Measurements from ENCODE around the gene GPR39.

The GPR39 gene

DNA sequence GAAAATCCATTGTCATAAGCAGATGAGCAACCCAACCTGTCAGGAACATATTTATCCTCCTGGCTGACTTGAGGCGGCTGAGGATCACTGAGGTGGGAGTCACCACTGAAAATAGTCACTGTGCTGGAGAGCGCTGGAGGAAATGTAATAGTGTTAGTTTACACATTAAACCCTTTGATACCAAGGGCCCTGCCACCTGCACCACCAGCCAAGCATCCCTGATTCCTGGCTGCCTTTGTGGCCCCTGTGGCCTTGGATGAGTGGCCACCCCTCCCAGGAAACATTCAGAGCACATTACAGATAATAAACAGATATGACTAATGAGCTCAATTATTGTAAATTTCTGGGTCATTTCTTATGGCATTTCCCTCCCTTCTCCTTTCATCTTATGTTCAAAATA is 147.5 kb downstream of the GPR39 start:
- DNase-seq (ENCODE audit: low spot score), result no peak

DNA sequence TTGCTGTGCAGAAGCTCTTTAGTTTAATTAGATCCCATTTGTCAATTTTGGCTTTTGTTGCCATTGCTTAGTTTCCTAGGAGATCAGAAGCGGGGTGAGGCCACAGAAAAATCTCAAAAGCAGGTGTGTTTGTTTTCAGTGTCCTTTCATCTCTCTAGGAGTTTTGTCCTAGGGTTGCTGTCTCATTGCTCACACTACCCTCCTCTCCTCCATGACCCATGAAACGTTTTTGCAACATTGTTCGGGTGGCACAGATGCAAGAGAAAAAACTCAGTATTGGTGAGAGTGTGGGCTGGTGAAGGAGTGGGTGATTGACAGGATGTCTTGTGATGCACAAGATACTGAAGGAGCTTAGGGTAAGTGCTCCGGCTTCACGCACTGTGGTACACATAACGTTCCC is 149.8 kb downstream of the GPR39 start:
- DNase-seq (ENCODE audit: low spot score), result no peak

DNA sequence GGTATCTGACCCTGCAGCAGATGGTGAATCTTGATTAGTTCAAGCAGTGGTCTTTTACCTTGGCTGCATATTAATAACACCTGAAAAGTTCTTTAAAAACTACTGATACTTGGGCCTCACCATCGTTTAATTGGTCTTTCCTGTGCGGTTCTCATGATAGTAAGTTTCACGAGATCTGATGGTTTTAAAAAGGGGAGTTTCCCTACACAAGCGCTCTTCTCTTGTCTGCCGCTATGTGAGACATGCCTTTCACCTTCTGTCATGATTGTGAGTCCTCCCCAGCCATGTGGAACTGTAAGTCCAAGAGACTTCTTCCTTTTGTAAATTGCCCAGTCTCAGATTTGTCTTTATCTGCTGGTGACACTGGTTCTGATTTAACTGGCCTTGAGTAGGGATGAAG is 151.1 kb downstream of the GPR39 start:
- no peak for DNase-seq (ENCODE audit: low spot score)

DNA sequence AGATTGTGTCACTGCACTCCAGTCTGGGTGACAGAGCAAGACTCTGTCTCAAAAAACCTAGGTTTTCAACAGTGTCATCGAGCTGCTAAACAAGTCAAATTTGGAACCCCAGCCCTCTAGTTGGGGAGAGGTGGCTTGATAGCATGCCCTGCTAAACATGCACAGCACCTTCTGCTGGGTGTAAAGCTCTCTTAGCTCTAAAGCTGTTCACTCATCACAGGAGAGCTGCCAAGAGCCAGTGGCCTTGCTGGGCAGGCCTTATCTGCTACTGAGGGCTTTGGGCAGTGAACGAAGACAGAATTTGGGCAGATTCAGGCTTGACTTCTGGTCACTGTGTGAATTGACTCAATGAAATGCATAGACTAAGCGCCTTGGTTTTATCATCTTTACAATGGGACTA is 152.1 kb downstream of the GPR39 start:
- no peak for DNase-seq (ENCODE audit: low spot score)

DNA sequence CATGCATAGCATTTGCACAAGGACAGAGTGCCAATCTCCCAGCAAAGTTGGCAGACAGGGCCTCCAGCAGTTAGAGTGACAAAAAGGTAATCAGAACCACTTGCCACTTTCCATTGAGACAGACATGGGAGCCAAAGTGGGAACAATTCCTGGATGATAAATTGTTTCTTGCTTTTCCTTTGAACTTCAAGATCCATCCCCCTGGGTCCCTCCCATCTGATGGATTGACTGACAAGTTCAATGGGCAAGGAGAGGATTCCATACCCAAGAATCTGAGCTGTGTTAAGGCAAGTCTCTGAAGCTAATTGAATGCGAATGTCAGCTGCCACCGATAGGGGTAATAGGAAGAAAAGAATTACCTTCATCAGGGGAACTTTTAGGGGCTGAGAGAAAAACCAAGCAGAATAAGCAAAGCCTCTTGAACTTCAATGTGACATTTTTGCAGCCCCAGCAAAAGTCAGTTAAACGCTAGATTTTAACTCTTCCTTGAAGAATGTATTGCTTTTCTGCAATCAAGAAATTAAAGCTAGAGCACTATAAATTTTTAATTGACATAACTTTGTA is 156.9 kb downstream of the GPR39 start:
- DNase-seq (ENCODE audit: low spot score), result no peak

DNA sequence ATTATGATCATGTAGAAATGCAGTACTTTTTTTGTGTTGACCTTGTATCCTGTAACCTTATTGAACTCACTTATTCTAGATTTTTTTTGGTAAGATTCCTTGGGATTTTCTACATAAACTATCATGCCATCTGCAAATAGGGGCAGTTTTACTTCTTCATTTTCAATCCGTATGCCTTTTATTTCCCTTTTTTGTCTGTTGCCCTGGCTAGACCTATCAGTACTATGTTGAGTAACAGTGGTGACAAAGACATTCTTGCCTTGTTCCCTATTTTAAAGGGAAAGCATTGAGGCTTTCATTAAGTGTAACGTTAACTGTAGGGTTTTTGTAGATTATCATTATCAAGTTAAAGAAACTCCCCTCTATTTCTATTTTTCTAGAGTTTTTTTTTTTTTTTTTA is 161.1 kb downstream of the GPR39 start:
- DNase-seq (ENCODE audit: low spot score), result no peak

DNA sequence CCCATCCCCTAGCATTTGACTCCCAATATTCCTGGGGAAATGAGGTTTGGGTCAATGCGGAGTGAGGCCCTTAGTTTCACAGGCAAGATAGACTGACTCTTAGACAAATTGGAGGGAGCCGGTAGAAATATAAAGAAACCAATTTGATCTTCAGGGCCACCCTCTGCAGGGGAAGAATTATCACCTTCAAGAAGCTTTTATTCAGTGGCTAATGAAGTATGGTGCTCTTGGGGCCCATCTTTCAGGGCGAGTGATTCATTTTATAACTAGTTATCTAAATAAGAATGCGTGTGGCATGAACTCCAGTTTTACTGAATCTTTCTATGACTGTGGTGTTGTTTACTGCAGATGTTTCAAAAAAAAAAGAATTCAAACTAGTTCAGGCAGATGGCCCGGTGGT is 165.0 kb downstream of the GPR39 start:
- DNase-seq (ENCODE audit: low spot score), result no peak

DNA sequence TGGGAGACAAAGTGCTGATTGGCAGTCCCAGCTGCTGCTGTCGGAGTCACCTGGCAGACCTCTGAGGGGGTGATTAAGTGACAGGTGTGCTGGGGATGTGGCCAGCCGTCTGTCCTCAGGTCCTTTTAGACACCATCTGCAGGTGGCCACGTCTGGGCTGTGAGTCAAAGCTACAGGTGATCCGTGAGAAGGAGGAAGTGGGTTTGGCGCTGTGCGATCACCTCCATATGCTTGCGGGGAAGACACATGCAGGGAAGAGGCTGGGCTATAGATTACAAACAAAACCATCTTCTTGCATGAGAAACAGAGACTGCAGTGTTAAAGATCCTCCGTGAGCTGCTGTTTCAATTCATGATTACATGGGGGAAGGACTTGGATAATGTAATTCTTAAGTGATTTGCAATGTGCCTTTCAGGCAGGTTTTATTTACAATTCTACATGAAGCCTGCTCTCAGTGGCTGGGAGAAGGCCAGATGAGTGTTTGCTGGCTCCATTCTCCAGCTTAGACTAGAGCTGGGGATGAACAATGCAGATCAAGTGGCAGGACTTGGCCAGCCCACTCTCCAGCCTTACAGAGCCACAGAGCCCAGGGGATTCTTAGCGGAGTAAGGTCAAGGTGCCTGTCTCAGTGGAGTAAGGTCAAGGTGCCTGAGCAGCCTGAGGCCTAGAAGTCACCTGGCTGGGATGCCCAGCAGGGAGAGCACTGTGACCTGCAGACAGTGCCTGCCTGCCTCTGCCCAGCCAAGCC is 165.6 kb downstream of the GPR39 start:
- DNase-seq (ENCODE audit: low spot score), result no peak

DNA sequence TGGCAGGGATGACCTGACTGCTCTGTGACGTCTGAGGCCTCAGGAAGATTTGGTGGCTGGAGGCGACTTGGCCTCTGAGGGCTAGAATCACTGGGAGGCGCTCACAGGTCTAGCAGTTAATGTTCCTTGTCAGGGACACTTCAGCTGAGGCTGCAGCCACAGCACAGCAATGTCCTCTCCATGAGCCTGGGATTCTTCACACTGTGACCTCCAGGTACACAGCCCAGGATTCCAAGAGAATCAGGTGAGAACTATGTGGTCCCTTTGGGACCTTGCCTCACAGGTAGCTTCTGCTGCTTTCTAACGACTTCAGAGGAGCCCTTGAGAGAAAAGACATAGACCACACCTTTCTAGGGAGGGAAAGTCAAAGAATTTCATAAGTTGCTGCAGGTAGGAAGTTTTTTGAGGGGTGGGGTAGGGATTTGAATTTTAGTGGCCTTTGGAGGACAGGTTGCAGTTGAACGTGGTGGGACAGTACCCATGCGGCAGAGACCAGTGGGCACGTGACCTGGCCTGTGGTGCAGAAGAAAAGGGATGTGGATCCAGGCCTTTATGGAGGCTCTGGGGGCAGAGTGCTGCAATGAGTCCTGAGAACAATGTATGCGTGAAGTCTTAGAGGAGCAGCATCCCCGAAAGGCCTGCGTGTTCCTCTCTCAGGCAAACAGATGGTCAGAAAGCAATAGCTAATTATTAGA is 167.2 kb downstream of the GPR39 start:
- DNase-seq (ENCODE audit: low spot score), result no peak

DNA sequence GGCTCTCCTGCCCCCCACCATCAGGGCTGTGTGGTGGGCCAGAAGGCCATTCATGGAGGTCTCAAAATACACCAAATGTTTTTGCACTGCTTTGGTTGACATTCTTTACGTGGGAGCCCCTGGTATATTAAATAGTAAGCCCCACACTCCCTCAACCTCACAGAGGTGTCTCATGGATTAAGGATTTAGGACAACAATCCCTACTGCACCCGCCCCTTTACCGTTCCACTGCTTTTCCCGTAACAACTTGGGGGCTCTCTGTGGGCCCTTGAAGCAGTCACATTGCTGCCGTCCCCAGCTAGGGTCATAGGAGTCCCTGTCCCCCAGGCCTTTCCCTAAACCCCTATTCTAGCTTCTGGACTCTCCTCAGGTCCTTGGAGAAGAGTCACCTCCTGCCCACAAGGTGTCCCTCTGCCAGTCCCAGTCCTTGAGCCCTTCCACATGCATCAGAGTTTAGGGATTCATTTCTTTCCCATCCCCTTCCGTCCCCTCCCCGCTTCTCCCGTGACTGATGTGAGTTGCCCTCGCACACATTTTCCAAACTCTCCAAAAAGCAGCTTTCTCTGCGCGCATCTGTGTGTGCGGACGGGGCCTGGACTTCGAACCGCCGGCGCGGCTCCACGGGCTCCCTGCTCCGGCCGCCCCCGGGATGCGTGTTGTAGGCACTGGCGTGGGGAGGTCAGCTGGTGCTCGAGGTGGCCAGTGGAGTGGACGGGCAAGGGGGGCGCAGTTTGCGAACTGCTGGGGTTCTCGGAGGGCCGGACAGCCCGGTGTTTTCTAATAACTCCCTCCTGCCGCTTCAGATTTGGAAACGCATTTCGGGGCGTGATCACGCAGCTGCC is 168.6 kb downstream of the GPR39 start:
- no peak for DNase-seq (ENCODE audit: low spot score)

DNA sequence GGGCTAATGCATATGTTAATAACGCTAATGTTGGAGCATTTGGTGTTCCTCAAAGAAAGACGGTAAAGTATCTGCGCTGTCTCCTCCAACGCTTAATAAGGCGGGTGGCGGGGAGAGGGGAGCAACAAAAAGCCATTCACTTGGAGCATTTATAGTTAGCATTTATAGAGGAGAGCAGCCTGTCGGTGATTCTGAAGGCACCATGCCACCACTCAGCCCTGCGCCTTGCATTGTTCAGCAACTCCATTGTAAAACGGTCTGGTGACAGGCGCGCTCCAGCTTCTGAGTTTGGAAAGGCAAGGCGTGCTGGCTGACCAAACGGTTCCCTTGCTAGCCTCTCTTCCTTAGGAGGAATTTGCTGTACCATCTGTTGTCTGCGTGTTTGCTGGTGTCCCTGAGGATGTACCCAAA is 169.5 kb downstream of the GPR39 start:
- no peak for DNase-seq (ENCODE audit: low spot score)

DNA sequence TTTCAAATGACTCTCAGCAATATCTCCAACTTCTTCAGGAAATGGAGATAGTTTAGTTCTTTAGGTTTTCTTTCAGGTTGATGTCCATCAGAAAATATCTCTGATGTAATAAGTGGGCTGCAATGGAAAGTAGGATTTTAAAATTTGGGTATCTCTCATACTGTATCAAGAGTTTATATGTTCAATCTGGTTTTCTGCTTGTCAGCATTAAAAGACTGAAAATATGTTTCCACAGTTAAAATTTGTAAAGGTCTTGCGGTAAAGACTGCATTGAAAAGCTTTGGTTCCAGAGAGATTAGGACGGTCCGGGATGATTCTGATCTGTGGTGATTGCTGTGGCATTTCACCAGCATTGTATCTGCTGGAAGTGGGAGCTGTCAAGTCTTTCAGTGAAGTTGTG is 170.2 kb downstream of the GPR39 start:
- DNase-seq (ENCODE audit: low spot score), result no peak

DNA sequence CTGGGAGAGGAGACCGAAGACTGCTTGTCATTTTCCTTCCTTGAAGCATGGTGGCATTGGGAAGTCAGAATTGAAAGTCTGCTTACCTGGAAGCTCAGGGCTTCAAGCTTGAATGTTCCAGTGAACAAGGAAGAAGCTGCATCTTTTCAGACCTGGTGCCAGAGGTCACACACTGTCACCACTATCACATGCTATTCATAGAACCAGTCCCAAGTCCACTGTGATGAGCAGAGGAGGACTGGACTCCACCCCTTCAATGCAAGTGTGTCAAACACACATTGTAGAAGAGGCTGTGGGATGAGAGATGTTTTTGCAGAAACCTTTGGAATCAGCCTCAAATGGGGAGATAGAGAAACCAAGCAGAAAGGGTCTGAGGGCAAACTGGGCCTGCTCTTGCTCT is 172.0 kb downstream of the GPR39 start:
- no peak for DNase-seq (ENCODE audit: low spot score)

DNA sequence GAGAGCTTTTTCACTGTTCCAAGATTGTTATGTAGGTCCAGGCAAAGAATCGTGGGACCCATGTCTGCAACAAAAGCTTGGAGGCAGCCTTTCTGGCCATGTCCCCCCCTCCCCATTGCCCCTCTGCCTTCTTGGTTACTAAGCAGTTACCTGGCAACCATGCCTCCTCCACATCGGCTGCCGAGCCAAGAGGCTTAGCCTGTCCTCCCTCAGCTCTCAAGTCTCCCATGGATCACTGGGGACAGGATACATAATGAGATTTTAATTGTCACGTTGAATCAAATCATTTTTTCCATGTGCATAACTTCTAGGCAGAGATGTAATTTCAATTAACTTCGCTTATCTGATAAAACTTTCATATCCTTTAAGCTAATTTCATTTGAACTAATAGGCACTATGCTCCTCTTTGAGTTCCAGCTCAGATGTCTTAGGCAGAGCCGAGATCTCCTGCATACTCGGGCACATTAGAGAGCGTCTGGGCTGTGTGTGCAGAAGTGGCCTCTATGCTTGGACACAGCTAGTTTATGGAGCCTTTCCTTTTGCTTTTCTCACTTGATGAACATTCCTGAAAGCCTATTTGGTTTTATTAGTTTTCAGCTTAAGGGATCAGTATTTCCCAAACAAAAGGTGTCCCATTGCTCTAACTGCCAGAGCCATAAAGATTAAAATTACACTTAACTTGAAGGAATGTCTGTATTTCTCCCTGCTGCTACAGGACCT is 172.7 kb downstream of the GPR39 start:
- DNase-seq (ENCODE audit: low spot score), result no peak

DNA sequence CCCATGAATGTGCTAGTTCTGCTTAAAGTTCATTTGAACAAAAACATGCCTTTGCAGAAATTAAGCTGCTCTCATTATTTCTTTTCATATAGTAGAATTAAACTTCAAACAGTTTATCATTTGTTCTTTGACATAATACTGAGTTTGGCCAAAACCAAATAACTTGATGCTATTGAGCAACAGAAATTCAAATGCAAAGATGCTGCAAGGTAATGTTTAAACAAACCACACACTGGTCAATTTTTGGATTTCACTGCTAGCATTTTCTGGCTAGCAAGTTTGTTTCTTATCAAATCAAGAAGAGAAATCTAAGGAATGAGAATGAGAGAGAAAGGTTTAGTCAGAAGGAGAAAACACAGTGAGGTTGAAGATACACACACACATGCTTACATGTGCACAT is 173.4 kb downstream of the GPR39 start:
- DNase-seq (ENCODE audit: low spot score), result no peak

DNA sequence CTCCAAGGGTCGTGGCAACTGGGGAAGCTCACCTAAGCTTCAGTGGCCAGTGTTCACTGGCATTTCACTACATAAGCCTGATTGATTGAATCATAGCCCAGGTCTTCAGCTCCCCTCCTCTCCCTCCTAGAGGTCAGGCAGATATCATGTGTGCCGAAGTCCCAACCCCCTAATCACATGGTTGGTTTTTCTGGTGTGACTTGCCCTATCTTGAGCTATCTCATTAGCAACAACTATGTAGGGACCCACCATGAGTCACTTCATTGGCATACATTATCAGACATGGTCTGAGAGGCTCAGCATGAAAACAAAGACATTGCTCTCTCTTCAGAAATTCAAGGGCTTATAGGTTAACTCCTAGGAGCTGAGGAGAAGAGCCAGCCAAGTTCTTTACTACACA is 176.6 kb downstream of the GPR39 start:
- no peak for DNase-seq (ENCODE audit: low spot score)

DNA sequence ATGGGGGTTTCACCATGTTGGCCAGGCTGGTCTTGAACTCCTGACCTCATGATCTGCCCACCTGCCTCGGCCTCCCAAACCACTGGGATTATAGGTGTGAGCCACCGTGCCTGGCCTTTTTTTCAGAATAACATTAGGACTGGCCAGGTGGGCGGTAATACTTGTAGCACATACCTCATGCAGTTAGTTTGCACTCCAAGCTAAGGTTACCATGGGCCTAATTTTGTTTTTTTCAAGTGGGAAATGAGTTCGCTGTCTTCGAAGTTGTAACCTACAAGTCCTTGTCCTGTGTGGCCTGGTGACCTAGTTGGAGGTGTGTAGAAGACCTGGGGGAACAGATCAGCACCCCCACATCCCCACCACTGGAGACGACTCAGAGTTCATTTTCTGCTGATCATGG is 178.6 kb downstream of the GPR39 start:
- no peak for DNase-seq (ENCODE audit: low spot score)

DNA sequence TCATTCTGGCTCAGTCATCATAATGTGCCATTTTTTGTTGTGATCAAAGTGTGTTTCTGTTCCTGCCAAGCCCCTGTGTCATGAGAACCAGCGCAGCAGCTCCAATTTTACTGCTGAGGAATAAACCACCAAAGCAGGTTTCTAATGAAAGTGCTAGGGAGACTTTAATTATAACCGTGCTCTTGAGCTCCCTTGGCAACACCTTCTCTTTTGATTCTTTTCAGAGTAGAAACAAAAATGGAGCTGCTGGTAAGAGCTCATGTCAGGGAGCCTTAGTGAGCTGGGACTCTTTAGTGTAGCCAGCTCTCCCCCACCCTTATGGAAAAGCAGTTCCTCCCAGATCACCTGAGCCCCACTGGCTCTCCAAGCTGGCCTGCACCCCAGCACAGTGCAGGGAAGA is 179.1 kb downstream of the GPR39 start:
- no peak for DNase-seq (ENCODE audit: low spot score)

DNA sequence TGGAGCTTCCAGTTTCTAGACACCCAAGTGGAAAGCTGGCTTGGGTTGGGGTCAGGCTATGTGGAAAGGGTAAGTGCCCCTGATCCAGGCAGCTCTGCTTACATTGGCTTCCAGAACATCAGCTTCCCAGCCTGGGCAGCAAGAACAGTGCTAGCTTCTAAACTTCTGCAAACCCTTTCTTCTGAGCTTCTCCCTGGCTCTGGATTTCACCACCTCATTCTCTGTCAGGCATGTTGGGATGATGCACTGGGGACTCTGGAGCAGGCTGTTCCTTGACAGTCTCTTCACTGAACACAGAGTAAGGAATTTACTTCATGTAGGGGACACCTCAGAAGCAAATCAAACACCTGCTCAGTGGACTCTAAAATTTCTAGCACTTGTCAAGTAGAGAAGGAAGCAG is 180.6 kb downstream of the GPR39 start:
- no peak for DNase-seq (ENCODE audit: low spot score)

DNA sequence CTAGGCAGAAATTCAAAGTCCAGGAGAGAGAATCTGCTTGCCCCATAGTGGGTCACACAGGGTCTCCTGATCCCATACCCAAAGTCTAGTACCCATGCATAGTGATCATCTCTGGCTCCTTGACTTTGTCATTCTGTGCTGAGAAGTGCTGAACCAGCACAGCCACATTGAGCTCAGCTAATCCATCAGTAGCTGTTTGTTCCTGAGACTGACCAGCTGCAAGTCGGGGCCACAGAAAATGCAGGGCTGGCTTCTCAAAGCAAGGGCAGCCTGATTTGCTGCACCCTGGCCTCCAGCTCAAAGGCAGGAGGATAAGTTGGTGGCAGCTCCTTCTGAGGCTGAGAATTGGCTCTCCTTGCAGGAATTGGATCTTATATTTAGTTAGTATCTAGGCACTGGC is 181.2 kb downstream of the GPR39 start:
- no peak for DNase-seq (ENCODE audit: low spot score)

DNA sequence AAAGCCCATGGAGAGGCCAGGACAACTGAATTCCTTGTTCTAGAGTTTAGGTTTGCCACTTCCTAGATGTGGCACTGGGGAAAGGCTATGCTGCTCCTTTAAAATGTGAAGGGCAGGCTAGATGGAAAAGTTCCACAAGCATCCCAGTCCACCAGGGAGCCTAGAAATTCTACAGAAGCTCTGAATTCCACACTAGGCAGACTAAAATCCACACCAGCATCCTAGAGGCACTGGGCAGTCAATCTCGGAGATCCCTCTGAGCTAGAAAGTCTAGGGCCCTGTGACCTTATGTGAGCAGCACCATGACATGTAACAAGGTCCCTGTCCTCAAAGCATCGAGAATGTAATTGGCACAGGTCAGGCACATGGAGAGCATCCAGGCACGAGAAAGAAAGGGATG is 181.9 kb downstream of the GPR39 start:
- no peak for DNase-seq (ENCODE audit: low spot score)

DNA sequence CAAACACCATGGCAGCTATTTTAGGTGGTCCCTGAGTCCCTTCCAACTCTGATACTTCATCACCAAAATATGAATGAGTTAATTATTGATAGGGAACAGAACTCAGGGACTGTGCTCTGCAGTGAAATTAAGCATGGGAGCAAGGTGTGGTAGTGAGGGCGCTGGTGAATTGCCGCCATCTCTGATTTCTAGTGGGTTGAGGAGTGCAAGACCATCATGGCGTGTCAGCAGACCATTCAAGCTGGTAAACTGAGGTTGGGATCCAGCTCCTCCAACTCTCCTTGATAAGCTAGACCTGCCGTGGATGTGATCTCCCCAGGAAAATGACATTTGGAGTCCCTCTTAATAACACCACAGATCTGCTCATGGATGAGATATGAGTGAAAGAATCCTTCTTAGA is 183.0 kb downstream of the GPR39 start:
- no peak for DNase-seq (ENCODE audit: low spot score)
